Uterus (tissue), 2 donors: ENCODE data around the gene PAQR5.

ENCODE experiments used
- POLR2A ChIP-seq, 2 donors: fragments of 450-650 bp; IDR thresholded peaks; one replicate each; pipeline ENCODE4 v1.6.1; 2016; ENCODE audit warnings: antibody characterized with exemption in 2 of 2, mild to moderate bottlenecking in 1 of 2, moderate library complexity in 1 of 2
- TF ChIP-seq, protein P1 (sequence below), 4 experiments: fragments of 200-600 bp in 2 of 4; fragments of 450-650 bp in 2 of 4; sonication (generic) in 2 of 4; IDR thresholded peaks; one replicate each; pipeline ENCODE4 v1.5.1; 2016 to 2019; ENCODE audit warnings: antibody characterized with exemption in 4 of 4, mild to moderate bottlenecking in 2 of 4, moderate library complexity in 1 of 4

DNA sequence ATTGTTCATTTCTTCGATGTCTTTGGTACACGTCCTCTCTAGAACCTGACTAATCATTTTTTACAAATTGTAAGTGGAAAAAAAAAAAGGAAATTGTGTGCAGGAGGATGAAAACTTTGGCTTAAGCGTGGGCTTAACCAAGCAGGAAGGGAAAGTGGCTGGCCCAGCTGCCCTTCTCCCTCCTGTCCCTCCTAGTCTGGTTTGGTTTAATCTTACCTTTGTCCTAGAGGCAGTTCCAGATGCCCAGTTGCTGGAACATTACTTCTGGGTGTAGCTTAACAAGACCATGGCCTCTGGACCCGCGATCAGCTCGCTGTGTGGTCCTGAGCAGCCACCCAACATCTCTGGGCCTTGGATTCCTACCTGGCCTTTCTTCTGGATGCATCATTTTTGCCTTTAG, 15.4 kb downstream of the PAQR5 start:
- TF ChIP-seq, protein P1, sequence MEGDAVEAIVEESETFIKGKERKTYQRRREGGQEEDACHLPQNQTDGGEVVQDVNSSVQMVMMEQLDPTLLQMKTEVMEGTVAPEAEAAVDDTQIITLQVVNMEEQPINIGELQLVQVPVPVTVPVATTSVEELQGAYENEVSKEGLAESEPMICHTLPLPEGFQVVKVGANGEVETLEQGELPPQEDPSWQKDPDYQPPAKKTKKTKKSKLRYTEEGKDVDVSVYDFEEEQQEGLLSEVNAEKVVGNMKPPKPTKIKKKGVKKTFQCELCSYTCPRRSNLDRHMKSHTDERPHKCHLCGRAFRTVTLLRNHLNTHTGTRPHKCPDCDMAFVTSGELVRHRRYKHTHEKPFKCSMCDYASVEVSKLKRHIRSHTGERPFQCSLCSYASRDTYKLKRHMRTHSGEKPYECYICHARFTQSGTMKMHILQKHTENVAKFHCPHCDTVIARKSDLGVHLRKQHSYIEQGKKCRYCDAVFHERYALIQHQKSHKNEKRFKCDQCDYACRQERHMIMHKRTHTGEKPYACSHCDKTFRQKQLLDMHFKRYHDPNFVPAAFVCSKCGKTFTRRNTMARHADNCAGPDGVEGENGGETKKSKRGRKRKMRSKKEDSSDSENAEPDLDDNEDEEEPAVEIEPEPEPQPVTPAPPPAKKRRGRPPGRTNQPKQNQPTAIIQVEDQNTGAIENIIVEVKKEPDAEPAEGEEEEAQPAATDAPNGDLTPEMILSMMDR (IDR thresholded peaks at IDR 0.05), result no peak
- no peak for TF ChIP-seq POLR2A (IDR thresholded peaks at IDR 0.05)
